Dedifferentiated amniotic fluid mesenchymal stem cell (primary cell): ENCODE measurements around the gene ZNF610.
A peak's percentile ranks its signal among the peaks of the same experiment; 100 is the strongest.
"Not testable (repeated sequence)": the region's sequence is repeated elsewhere in the genome, so short reads cannot be mapped to it uniquely, and the experiment has no call there.

Experiments used
- DNase-seq: peaks from one replicate; pipeline ENCODE4 v3.0.0-alpha.2; 2016; ENCODE audit errors: extremely low spot score

Gene ZNF610

DNA sequence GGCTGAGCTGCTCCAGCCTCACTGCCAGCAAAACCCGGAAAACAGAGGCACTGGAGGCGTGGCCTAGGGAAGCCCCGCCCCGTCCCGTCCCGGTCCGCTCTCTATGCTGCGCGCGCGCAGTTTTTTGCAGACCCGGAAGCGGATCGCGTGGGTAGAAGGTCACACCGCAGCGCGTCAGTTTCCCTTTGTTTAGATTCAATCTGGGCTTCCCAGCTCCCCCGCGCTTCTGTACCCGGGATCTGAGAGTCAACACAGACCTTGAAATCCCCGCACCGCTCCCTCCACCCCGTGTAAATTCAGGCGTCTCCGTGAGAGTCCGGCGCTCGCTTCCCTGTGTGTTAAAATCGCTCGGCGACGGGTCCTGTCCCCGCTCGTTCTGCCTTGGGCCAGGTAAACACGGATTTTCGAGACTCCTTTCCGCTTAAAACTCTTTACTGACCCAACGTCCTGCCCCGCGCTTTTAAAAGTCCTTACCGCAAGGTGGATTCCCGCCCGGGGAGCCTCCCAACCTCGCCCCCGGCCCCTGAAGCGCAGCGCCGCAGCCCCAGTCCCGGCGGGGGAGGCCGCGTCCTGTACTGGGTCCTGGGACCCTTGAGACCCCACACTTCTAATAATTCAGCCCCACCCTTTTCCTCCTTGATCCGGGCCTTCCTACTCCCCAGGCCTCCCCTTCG lies at the start of gene ZNF610:
Gene ZNF610, plus strand, starts transcription at position 127 of the 674 bp plus-strand sequence. CDS start 12,930 bp downstream, outside the sequence.
- DNase-seq, result peak; percentile 75

DNA sequence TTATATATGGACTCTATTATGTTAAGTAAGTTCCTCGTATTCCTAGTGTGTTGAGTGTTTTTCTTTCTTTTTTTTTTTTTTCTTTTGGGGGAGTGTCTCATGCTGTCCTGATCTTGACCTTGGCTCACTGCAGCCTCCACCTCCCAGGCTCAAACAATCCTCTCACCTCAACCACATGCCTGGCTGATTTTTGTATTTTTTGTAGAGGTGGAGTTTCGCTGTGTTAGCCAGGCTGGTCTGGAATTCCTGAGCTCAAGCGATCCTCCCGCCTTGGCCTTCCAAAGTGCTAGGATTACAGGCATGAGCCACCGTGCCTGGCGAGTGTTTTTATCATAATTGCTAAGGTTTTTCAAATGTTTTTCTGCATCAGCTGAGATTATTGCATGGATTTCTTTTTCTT lies 49.8 kb upstream of the ZNF610 start:
- DNase-seq, result no peak

DNA sequence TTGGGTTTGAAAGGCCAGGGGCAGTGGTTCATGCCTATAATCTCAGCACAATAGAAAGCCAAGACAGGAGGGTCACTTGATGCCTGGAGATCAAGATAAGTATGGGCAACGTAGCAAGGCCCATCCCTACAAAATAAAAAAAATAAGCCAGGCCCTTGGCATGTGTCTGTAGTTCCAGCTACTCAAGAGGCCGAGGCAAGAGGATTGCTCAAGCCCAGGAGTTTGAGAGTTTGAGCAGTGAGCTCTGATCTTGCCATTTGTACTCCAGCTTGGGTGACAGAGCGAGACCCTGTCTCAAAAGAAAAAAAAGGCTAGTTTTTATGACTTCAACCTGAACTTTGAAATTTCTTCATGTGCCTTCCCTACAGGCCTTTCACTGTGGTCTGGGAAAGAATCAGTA lies 44.3 kb upstream of the ZNF610 start:
- DNase-seq, result no peak

DNA sequence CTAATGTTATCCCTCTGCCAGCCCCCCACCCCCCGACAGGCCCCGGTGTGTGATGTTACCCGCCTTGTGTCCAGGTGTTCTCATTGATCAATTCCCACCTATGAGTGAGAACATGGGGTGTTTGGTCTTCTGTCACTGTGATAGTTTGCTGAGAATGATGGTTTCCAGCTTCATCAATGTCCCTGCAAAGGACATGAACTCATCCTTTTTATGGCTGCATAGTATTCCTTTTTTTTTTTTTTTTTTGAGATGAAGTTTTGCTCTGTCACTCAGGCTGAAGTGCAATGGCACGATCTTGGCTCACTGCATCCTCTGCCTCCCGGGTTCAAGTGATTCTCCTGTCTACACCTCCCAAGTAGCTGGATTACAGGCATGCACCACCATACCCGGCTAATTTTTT lies 43.1 kb upstream of the ZNF610 start:
- DNase-seq, result not testable (repeated sequence)

DNA sequence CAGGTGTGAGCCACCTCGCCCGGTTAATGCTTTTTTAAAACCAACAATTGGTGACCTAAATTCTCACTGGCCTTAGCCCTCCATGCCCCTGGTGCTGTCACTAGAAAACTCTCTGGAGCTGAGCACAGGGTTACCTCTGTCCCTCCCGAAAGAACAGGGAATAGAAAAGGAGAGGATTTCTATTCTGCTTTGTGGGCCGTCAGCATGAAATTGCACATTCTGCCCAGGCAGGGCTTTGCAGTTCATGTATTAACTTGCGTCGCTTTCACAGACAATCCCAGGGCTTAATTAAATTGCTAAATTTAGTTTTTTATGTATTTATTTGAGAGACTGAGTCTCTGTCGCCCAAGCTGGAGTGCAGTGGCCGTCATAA lies 39.7 kb upstream of the ZNF610 start:
- DNase-seq, result no peak

DNA sequence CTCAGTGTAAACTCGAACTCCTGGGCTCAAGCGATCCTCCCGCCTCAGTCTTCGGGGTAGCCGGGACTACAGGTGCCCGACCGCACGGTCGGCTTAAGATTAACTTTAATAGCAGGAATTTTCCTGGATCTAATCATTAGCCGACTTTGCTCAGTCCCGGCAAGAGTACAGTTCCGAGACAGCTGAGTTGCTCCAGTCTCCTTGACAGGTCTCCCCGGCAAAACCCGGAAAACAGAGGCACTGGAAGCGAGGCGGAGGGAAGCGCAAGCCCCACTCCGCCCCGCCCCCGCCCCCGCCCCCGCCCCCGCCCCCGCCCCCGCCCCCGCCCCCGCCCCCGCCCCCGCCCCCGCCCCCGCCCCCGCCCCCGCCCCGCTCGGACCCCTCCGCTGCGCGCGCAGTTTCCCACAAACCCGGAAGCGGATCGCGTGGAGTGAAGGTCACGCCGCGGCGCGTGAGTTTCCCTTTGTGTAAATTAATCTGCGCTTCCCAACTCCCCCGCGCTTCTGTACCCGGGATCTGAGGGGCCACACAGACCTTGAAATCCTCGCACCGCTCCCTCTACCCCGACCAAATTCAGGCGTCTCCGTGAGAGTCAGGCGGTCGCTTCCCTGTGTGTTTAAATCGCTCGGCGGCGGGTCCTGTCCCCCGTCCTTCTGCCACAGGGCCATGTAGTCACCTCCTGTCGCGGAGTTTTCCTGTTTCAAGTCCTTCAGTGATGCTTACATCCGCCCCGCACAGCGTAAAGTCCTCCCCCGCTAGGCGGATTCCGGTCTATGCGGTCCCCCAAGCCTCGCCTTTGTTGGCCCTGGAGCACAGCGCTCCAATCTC lies 39.1 kb upstream of the ZNF610 start, which contains the start of gene ZNF480:
Gene ZNF480, plus strand, starts transcription at position 397 of the 828 bp plus-strand sequence. CDS start 3,244 bp downstream, outside the sequence.
- DNase-seq, result peak; percentile 63

DNA sequence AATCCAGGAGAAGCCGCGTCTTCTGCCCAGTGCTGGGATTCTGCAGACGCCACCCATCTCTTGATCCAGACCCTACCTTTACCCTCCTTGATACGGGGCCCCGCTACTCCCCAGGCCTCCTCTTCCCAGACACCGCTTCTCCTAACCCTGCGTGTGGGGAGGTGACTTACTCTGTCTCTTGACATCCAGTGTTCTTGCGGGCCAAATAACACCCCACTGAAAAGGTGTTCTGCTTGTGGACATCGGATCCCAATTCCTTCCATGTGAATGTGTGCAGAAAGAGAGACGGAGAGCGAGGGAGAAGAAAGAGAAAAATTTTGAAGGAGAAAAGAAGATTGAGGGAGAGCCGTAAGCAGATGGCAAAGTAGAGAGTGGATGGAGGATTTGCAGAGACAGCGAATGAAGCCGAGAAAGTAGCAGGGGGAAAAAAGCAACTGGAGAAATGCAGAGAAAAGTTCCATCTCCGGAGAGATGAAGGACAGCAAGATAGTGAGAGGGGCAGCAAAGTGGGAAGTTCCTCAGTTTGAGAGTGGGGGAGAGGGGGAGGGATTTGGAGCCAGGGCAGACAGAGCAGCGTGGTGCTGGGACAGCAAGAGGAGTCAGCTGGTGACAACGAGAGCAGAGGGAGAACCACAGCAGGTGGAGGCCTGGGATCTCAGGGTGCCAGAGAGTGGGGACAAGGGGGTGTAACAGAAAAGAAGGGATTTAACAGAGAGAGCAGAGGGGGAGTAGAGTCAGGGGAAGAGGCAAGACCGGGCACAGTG lies 38.3 kb upstream of the ZNF610 start:
- no peak for DNase-seq

DNA sequence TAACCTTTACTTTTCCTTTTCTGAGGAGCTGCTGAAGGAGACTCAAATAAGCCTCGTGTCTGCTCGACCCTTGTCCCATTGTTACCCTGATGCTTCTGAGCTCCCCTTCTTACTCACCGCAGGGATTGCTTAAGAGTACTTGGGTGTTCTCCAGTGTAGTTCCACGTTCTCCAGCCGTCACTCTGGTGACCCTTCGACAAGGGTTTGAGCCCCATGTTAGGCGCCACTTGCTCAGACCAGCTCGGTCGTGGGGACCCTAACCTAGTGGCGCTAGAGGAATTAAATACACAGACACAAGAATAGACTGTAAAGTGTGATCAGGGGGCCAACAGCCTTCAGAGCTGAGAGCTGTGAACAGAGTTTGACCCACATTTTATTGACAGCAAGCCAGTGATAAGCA lies 28.8 kb upstream of the ZNF610 start:
- DNase-seq, result no peak

DNA sequence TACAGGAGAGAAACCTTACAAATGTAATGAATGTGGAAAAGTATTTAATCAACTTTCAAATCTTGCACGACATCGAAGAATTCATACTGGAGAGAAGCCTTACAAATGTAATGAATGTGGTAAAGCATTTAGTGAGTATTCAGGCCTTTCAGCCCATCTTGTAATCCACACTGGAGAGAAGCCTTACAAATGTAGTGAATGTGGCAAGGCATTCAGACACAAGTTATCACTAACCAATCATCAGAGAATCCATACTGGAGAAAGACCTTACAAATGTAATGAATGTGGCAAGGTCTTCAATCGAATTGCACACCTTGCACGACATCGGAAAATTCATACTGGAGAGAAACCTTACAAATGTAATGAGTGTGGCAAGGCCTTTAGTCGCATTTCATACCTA lies 13.6 kb upstream of the ZNF610 start:
- no peak for DNase-seq

DNA sequence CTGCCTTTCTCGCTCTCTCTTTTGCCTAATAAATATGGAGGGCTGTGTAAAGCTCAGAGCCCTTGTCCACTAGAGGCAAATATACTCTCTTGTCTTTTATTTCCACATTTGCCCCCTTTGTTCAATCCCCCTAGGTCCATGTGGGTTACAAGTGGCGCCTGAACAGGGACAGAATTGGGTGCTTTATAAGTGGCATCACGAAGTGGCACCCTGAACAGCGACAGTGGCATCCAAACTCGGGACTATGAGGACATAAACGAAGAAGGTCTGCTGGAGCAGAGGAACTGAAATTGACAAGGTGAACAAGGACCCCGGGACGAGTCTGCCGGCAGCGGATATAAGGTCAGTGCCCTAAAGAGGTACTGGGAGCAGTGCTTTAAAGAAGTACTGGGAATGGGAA lies 4.3 kb upstream of the ZNF610 start:
- DNase-seq, result no peak

DNA sequence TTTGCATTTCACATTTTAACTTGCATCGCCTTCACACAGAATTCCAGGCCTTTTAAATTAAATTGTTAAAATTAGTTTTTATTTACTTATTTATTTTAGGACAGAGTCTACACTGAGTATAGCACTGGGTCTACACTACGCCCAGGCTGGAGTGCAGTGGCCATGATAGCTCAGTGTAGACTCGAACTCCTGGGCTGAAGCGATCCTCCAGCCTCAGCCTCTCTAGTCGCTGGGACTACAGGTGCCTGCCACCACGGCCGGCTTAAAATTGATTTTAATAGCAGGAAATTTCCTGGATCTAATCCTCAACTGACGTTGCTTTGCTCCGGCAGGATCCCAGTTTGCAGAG lies 301 bp upstream of the ZNF610 start:
- no peak for DNase-seq

DNA sequence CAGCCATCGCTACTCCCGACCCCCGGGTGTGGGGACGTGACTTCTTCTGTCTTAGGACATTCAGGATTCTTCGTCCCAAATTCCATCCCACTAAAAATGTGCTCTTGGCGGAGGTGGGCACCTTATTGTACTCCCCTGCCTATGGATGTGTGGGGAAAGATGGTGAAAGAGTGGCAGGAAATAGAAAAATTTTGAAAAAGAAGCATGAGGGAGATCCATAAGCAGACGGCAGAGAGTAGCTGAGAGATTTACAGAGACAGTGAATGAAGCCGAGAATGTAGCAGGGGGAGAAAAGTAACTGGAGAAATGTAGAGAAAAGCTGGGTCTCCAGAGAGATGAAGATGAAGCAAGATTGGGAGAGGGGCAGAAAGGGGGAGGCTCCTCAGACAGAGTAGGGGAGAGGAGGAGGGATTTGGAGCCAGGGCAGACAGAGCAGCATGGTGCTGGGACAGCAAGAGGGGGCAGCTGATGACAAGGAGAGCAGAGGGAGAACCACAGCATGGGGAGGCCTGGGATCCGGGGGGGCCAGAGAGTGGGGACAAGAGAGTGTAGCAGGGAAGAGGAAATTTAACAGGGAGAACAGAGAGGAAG lies 843 bp downstream of the ZNF610 start:
- no peak for DNase-seq

DNA sequence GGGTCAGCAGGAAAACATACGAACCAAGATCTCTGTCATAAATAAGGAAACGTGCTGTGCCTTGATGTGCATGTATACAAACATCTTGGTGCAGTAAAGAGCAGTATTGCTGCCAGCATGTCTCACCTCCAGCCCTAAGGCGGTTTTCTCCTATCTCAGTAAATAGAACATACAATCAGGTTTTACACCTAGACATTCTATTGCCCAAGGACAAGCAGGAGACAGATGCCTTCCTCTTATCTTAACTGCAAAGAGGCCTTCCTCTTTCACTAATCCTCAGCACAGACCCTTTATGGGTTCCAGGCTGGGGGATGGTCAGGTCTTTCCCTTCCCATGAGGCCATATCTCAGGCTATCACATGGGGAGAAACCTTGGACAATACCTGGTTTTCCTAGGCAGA lies 3.0 kb downstream of the ZNF610 start:
- not testable (repeated sequence) for DNase-seq

DNA sequence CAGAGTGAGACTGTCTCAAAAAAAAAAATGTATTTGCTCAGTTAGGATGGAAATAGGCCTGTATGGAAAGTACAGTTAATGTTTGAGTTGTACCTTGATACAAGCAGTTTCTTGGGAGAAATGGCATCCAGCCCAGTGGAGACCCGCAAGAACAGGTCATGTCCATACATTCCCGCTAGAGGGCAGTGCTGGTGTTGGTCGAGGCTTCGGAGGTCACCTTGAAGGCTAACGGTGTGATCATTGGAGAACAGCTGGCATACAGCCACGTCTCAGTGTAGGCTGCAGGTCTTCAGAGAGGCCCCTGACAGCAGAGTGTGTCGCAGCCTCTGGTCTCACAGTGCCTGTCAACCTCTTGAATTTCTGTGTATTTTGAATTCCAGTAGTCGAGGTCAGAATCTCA lies 7.5 kb downstream of the ZNF610 start:
- DNase-seq, result peak; percentile 31

DNA sequence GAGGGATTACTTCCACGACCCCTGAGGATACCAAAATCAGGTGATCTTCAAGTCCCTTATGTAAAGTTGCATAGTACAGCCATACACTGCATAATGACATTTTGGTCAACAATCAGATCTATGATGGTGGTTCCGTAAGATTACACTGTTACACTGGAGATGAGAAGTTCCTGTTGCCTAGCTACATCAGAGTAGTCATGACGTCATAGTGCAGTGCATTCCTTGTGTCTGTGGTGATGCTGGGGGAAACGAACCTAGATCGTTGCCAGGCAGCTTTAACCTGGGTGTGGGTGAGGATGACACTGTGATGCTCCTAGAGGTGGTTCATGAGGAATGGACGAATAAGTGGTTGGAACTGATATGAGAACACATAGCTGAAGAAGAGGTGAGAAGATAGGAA lies 9.1 kb downstream of the ZNF610 start:
- DNase-seq, result no peak

DNA sequence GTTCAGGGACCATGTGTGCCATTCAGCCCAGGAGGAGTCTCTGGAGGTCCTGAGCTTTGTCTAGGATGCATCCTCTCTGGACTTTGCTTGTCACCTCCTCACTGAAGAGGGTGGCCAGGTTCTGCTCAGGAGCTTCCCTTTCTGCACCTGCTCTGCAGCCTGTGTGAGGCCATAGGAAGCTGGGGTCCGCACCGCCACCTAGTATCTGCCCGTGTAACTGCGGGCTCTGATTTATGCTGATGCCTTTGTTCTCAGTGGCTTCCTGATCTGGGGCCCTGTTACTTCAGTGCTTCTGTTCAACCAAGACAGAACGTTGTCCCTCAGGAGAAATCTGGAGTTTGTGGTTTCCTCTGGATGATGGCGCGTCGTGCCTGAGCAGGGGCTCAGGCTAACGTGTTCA lies 15.5 kb downstream of the ZNF610 start:
- DNase-seq, result no peak

DNA sequence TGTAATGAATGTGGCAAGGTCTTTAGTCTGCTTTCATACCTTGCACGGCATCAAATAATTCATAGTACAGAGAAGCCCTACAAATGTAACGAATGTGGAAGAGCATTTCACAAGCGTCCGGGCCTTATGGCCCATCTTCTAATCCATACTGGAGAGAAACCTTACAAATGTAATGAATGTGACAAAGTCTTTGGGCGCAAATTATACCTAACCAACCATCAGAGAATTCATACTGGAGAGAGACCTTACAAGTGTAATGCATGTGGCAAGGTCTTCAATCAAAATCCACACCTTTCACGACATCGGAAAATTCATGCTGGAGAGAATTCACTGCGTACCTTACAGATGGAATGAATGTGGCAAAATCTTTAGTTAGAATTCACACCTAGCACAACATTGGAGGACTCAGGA lies 30.4 kb downstream of the ZNF610 start:
- no peak for DNase-seq

DNA sequence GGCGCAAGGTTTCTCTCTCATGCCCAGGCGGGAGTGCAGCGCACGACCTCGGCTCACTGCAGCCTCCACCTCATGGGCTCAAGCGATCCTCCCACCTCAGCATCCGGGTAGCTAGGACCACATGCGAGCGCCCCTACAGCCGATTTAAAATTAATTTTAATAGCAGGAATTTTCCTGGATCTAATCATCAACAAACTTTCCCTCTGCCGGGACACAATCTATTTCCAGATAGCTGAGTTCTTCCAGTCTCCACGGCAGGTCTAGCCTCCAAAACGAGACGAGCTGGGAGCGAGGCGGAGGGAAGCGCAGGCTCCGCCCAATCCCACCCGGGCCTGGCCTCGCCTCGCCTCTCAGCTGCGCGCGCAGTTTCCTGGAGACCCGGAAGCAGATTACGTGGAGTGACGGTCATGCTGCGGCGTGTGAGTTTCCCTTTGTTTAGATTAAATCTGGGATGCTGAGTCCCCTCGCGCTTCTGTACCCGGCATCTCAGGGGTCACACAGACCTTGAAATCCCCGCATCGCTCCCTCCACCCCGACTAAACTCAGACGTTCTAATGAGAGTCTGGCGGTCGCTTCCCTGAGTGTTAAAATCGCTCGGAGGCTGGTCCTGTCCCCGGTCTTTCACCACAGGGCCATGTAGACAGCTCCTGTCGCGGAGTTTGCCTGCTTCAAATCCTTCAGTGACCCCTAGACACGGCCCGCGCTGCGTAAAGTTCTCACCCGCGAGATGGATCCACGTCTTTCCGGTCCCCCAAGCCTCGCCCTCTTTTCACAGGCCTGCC lies 33.7 kb downstream of the ZNF610 start, which contains the start of gene ZNF880:
Gene ZNF880, plus strand, starts transcription at position 365 of the 782 bp plus-strand sequence. Its CDS starts 43 bp downstream, at position 408.
- peak; percentile 90 for DNase-seq

DNA sequence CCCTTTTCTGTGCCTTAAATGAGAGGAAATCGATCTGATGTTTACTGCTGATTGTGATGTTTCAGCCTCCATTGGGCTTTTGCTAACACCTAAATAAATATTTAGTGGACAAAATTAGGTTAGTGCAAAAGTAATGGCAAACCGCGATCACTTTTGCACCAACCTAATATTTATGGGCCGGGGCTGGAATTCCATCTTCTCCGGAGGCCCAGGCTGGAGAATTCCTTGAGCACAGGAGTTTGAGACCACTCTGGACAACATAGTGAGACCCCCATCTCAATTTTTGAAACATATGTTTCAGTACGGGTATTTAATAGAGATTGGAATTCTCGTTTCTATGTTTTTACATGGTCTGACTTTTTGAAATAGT lies 34.3 kb downstream of the ZNF610 start:
- DNase-seq, result no peak

DNA sequence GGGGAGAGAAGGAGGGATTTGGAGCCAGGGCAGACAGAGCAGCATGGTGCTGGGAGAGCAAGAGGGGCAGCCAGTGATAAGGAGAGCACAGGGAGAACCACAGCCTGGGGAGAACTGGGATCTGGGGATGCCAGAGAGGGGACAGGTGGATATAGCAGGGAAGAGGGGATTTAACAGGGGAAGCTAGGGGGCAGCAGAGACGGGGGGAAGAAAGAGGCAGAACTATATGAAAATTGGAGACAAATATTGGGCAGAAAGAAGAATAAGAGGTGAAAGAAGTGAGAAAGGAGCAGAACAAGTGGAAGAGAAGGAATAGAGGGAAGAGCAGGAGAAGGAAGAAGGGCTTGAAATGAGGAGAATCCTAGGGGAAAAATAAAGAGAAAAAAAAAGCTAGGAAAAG lies 55.1 kb downstream of the ZNF610 start:
- DNase-seq, result no peak
